Stimulated activated CD8-positive, alpha-beta memory T cell treated with anti-CD3 and anti-CD28 coated beads, Interleukin-15, amount 100 ng/mL, for 48 hours (primary cell): ENCODE results near the gene RC3H1.
"Not testable (repeated sequence)": the region's sequence is repeated elsewhere in the genome, so short reads cannot be mapped to it uniquely, and the experiment has no call there.

Experiments
- DNase-seq, 2 donors: peaks; one replicate each; pipeline ENCODE4 v3.0.0-alpha.2; 2020; ENCODE audit warnings: low read depth in 2 of 2

The RC3H1 gene

DNA sequence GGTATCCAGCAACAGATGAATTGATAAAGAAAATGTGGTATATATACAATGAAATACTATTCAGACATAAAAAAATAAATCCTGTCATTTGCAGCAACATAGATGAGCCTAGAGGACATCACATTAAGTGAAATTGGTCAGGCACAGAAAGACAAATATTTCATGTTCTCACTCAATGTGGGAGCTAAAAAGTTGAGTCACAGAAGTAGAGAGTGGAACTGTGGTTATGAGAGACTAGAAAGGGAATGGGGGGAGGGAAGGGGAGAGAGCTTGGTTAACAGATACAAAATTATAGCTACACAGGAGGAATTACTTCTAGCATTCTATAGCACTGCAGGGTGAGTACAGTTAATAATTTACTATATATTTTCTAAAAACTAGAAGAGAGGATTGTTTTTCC lies 68.0 kb downstream of the RC3H1 start:
- DNase-seq: no peak

DNA sequence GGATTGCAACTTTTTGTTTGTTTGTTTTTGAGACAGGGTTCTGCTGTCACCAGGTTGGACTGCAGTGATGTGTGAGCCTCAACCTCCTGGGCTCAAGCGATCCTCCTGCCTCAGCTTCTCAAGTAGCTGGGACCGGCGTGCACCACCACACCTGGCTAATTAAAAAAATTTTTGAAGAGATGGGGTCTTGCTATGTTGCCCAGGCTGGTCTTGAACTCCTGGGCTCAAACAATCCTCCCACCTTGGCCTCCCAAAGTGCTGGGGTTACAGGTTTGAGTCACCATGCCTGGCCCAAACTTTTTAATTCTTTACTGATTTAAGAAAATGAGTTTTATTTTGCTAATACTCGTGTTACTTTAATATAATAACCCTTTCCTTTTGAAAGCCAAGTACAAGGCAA lies 73.6 kb downstream of the RC3H1 start:
- no peak for DNase-seq

DNA sequence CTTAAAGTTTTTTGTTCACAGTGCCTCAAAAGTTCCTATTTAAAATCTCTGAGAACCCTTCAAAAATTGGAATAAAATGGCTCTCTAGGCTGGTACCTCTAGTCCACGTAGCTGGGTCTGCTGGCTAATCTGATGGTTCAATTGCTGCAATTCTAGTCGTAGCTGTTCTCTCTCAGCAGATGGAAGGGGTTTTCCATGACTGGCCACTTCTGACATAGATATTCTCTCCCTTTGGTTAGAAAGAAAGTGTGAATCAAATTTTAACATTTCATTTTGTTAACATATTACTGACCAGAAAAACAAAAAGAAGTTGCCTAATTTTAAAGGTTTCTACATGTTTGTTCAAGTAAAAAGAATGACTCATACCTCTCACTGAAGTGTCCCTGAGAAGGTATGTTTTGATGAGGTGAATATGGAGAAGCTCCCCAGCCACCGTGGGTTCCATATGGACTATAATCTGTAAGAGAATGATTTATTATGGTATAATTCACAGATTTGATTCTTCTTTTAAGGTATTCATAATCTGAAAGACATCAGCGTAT lies 75.7 kb downstream of the RC3H1 start:
- DNase-seq: no peak

DNA sequence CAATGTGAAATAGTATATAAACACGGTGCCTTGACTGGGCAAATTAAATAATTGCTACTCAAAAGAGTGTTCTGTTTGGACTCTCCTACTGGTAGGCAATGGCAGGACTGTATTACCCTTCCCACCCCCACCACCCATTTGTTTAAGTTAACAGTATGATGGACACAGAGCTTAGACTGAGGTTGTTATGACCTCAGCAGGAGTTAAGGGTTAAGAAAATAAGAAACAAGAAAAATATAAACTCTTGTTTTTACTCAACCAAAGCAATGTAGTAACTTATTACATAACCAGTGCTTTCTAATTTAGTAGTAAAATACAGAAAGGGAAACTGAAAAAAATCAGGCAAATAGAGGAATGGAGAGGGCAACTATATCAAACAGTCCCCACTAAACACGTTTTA lies 85.1 kb downstream of the RC3H1 start:
- DNase-seq: no peak

DNA sequence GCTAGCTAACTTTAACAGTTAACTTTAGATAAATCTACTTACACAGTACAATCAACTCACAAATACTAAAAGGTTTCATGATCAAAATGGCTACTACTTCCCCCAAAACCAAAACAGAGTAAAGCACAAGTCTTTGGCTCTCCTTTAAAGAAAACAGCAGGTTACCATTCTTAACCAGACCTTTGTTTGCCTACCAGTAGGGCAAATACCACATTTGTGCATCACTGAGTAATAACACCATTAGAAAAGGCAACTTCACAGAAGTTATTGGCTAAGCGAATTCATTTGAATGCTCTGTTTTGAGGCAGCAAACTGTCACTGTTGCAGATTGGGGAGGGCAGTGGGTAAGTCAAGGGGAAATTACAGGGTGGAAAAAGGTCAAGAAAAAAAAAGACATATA lies 87.7 kb downstream of the RC3H1 start:
- DNase-seq: no peak

DNA sequence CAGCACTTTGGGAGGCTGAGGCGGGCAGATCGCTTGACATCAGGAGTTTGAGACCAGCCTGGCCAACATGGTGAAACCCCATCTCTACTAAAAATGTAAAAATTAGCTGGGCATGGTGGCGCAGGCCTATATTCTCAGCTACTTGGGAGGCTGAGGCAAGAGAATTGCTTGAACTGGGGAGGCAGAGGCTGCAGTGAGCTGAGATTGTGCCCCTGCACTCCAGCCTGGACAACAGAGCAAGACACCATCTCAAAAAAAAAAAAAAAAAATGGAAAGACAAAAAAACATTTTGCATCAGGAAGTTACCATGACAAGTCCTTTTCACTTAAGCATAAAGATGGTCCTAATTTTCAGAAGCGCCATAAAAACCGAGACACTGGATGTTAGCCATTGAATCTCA lies 91.6 kb downstream of the RC3H1 start:
- DNase-seq: not testable (repeated sequence)

DNA sequence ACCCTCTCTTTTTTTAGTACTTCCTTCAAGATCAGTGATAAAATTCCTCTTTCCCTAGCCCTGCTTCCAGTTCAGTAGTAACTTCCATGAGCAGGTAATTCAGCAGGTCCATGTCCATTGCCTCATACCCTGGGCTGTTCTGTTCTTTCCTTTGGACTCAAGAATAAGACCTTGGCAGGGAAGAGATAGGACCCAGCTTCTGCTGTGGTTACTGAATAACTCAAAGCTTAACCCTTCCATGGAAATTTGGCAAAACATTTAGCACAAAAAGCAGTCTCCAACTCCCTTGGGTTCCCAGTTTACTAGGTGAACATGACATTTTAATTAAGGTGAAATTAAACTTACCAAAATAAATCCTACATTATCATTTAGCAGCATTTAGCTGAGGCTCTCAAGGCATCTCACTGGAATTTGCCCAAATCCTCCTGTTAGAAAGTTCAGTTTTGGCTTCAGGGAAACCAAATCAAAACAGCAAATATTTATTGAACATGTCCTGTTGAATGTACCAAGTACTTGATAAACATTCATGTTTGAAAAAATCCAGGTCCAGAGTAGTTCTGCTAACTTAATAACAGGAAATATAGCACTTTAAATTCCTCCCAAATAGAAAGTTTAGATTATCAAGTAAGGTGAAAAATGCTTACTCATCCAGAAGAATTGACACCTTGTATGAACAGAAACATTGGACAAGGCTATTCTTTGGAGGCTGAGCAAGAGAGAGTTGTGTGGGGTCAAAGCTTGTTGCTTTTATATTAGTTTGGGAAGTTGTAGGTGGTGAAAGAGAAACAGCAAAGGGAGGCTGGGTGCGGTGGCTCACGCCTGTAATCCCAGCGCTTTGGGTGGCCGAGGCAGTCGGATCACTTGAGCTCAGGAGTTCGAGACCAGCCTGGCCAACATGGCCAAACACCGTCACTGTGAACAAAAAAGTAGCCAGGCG lies 96.6 kb downstream of the RC3H1 start:
- no peak for DNase-seq

DNA sequence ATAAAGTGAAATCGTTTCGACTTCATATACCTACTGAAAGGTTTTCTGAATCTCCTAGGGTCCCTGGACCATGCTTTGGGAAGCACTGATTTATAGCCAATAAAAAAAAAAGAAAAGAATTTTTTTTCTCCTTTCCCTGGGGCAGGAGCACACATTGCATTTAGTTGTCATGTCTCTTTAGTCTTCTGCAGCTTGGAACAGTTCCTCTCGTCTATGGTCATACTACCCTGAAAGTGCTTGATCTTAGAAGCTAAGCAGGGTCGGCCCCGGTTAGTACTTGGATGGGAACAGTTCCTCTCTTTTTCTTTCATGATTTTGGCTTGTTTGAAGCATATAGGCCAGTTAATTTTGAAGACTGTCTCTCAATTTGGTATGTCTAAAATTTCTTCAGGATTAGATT lies 101.3 kb downstream of the RC3H1 start:
- DNase-seq: no peak

DNA sequence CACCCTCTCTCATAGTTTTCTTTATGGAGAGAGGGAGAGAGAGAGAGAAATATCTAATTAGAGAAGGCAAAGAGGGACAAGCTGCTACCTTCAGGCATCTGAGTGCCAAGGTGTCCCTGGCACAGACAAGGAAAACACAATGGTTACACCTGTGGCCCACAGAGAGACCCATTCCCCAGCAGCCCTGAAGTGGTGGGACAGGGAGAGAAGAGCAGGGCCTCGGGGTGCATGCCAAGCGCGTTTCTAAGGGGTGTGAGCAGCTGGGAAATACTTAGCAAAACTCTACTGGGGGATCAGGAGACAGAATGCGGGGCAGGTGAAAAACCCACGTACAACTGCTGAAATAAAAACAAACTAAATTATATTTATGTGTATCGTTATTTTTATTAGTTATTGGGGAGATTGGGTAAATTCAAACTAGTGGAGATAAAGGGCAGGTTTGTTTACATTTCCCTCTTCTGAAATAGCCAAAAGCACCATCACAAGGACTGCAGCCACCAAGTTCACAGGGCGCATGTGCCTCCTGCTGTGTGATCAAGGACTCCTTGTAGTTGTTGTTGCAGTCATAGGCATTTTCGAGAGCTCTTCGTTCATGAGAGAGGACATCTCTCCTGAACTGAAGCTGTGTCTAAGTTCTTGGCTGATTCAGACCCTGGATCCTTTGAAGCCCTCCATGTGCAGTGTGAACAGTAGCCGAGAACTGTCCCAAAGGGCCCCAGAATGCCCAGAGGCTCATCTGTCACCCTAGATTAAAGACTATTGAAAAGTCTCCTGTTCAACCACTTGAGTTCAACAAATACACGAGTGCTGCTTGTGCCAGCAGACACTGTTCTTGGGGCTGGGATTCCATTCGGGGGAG lies 104.3 kb downstream of the RC3H1 start:
- no peak for DNase-seq

DNA sequence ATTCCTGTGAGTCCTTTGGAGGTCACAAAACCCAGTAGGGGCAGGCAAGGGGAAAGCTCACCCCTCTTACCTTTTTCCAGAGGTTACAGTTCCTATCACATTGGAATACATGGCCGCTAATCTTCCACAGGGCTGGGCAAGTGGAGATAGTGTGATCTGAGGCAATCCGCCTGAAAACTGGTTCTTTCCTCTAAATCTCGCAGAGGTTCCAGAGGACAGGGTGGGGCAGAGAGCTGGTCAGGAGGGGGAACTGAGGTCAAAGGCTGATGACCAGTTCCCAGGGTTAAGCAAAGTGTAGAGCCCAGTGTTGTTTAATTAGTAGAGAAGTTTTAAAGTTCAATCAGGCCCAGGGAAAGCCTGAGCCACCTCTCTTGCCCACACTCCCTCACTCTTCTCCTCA lies 105.0 kb downstream of the RC3H1 start, which contains the start of gene SERPINC1:
TSS of gene SERPINC1 (minus strand) at position 179 of the 400 bp plus-strand sequence. CDS start at position 111, 68 bp downstream.
- no peak for DNase-seq

DNA sequence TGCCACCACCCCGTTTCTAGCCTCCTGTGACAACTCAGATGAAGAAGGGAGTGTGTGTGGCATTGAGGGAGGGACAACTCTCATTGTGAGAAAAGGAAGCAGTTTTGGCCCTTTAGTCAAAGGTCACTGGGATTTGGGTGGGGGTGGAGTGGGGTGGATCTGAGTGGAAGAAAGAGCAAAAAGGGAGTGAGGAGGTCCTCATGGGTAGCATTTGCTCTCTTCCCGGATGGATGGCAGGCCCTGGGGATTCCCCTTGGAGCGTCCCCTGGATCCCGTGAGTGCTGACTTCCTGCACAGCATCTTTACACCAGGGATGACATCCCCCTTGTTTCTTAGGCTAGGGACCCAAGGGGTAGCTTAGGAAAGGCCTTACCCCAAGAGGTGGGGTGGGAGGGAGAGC lies 105.5 kb downstream of the RC3H1 start:
- no peak for DNase-seq

DNA sequence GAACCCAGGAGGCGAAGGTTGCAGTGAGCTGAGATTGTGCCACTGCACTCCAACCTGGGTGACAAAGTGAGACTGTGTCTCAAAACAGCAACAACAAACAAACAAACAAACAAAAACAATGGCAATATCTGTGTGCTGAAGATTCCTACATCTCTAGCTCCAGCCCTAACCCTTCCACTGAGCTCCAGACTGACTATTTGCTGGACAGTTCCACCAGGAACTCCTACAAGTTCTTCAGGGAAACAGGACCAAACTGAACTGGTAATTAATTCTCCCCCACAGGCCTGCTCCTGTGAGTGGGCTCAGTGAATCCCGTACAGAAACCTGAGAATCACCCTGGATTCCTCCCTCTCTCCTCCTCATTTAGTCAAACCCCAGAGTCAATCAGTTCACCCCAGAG lies 106.6 kb downstream of the RC3H1 start:
- DNase-seq: no peak

DNA sequence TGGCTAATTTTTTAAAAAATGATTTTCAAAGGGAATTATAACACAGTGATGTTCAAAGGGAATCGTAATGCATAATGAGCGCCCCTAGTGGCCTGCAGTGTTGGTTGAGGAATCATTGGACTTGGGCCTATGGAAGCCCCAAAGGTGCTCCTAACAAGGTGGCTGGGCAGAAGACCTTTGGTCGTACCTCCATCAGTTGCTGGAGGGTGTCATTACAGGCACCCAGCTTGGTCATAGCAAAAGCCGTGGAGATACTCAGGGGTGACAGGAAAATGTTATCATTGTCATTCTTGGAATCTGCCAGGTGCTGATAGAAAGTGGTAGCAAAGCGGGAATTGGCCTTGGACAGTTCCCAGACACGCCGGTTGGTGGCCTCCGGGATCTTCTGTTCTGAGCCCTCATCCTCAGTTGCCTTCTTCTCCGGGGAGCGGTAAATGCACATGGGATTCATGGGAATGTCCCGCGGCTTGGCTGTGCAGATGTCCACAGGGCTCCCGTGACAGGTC lies 107.7 kb downstream of the RC3H1 start:
- DNase-seq: peak in 1 of 2 donors; percentile 23

DNA sequence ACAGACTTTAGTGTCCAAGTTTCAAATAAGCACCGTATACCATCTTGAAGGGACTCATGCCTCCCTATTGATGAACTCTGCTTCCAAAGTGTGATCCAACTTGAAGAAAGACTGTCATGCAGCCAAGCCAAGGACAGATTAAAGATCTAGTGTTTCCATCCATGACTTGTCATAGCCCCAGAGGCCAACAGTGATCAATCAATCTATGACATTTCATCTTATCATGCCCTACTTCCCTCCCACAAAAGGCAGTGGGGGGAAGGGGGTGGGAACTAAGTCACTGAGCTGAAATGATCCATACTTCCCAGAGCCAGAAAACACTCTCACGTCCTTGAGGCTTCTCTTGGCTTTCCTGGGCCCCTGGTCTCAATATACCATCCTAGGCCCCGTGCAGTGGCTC lies 109.0 kb downstream of the RC3H1 start:
- DNase-seq: no peak

DNA sequence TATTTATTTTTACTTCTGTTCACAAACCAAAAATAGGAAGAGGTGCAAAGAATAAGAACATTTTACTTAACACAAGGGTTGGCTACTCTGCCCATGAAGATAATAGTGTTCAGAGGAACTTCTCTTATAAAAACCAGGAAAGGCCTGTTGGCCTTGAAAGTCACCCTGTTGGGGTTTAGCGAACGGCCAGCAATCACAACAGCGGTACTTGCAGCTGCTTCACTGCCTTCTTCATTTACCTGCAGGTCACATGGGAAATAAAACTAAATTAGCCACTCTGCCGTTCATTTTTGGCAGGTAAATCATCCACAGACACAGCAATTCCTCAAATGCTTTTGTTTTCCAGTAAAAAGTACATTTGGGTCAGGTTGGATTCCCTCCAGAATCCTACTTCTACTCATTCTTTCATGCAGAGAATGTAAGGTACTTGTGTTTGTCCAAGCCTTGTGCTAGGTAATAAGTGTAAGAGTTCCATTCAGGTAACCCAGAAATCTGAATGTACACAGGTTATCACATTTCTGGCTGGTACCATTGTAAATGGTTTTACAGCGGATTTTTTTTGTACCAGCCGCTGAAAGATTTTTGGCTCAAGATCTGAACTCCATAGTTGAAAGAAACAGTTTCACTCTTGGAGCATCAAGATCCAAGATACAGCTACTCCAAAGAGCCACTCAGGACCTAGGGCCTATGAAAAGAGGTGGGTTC lies 118.2 kb downstream of the RC3H1 start:
- DNase-seq: no peak

DNA sequence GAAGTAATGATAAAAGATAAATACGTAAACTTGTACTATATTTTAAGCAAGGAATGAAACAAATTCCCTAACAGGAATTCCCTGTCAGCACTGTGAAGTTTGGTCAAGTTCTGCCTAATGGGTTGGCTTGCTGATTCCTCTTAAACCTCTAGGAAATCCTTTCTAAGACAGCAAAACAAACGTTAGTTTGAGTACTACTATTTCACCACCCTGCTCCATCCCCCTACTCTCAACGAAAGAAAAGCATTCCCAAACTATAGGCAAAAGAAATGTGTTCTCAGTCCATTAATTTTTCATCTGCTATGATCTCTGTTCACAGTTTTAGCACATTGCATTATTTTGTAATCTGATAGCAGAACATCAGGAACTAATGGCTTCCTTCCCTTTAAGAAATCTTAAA lies 121.2 kb downstream of the RC3H1 start:
- no peak for DNase-seq

DNA sequence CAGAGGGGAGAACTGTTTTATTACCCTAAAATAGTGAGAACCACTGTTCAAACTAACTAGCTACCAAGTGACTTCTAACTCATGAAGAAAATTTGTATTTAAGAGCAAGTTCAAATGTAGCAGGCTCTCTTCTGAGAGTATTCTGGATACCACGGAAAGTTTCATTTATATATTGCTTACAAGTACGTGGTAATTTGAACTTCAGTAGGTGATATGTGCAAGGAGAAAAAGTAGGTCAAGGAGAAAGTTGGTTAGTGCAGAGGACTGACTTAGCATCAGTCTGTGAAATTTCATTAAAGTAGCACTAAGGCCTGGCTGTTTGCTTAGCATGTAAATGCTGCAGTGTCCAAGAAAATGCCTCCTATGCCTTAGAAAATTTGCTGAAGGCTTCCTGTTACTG lies 121.7 kb downstream of the RC3H1 start:
- no peak for DNase-seq

DNA sequence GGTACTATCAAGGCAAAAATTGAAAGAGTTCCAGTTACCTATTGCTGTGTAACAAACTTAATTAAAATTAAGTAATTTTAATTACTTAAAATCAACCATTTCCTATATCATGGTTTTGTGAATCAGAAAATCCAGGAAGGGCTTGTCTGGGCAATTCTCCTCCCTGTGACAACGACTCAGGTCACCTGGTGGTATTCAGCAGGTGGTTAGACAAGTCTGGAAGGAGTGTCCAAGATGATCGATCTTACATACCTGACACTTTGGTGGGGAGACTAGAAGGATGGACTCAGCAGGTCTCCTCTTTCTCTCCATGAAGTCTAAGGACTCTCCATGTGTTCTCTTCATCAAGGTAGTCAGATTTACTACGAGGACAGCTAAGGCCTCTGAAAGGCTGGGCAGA lies 128.0 kb downstream of the RC3H1 start:
- no peak for DNase-seq

DNA sequence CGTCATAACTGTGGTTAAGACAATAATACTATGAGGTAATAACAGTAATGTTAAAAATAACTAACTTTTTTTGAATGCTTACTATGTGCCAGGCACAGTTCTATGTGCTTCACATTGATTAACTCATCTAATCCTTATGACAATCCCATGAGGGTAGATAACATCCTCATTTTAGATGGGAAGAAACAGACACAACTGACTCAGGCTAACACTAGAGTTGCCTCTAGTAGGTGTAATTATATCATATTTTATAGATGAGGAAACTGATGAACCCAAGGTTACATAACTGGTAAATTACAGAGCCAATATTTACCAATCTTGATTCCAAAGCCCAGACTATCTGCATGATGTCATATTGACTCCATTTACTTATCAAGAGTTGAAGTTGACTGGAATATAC lies 128.5 kb downstream of the RC3H1 start:
- DNase-seq: no peak

DNA sequence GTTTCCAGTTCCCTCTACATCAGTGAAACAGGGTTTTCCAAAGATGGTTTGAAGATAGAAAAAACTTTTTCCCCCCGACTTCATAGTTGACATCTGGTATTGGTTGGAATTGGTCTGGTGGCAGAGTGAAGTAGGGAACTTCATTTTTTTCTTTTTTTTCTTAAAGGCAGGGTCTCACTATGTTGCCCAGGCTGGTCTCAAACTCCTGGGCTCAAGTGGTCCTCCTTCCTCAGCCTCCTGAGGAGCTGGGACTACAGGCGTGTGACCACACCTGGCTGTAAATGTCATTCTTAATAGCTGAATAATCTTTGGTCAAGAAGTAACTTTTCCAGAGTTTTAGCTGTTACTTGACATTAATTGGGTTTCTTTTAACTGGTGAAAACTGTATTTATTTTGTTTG lies 132.3 kb downstream of the RC3H1 start:
- DNase-seq: no peak

DNA sequence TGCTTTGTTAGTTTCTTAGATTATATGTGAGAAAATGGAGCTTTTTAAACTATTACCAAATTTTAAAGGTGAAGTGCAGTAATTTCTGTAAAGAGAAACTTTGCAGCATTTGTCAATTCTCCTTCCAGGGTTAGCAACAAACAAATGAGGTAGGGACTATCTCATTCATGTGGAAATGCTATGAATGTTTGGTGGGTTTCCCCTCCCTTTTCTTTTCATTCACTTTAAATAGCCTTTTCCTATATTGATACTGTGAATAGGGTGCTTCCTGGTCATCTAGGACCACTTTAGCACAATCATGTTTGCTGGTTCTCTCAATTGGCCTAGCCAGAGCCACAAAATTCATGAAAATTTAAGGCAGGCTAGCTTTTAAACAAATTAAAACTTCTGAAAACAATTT lies 133.4 kb downstream of the RC3H1 start:
- no peak for DNase-seq

DNA sequence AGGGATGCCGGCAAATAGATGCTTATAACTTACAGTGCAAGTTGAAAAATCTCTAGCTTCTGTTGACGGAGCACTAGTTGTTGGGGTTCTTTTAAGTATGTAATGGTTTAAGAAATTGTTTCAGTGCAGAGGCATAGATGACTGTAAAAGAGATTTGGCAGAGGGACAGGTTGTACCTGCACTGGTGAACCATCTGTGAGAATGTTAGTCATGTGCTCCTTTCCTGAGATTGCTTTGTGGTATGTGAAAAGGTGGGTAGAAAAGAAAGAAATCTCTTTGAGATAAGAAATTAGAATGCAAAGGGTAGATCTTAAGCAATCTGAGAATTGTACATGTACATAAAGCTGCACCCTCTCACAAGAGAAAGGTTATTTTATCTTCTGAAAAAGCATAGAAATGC lies 134.5 kb downstream of the RC3H1 start:
- DNase-seq: no peak
